ENCODE data around the gene NCOA1. TPM values are rescaled to one million over a fixed set of nuclear protein-coding genes. Genes with fewer than 3 reads are reported as not detected.

NCOA1 gene
- total RNA-seq (51.7 and 53.9 TPM in 2 replicates), polyA plus RNA-seq (32.5 and 39.0 TPM in 2 replicates)

- H3K79me2 ChIP-seq, result peaks cover 44% of the 10 kb centered on the region
- peak; percentile 94 for DNase-seq (ENCODE audit: low spot score)
- 1% methylated on average over 39 of the region's 113 CpGs for WGBS (ENCODE audit: low lambda C conversion rate, missing lambda C conversion rate)
- H3K27ac ChIP-seq, result peak within 1 kb of the TSS; percentile 97
- H3K27me3 ChIP-seq, result no peaks in the 10 kb centered on the region
- H3K4me3 ChIP-seq, result peak within 1 kb of the TSS; percentile 86
- H2AFZ ChIP-seq, result peak within 1 kb of the TSS; percentile 85
- no peaks in the 10 kb centered on the region for H3K9me3 ChIP-seq (ENCODE audit: low read depth)
- H4K20me1 ChIP-seq (ENCODE audit: insufficient read depth, poor library complexity, severe bottlenecking), result peaks cover 36% of the 10 kb centered on the region
- H3K4me2 ChIP-seq, result peak within 1 kb of the TSS; percentile 95
- peaks cover 22% of the 10 kb centered on the region for H3K4me1 ChIP-seq (ENCODE audit: insufficient read depth)
- H3K9me2 ChIP-seq (replicated peaks; ENCODE audit: insufficient read depth), result no peaks in the 10 kb centered on the region
- TF ChIP-seq, protein P1, sequence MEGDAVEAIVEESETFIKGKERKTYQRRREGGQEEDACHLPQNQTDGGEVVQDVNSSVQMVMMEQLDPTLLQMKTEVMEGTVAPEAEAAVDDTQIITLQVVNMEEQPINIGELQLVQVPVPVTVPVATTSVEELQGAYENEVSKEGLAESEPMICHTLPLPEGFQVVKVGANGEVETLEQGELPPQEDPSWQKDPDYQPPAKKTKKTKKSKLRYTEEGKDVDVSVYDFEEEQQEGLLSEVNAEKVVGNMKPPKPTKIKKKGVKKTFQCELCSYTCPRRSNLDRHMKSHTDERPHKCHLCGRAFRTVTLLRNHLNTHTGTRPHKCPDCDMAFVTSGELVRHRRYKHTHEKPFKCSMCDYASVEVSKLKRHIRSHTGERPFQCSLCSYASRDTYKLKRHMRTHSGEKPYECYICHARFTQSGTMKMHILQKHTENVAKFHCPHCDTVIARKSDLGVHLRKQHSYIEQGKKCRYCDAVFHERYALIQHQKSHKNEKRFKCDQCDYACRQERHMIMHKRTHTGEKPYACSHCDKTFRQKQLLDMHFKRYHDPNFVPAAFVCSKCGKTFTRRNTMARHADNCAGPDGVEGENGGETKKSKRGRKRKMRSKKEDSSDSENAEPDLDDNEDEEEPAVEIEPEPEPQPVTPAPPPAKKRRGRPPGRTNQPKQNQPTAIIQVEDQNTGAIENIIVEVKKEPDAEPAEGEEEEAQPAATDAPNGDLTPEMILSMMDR (IDR thresholded peaks at IDR 0.05; ENCODE audit: poor library complexity), result peak; percentile 6
- TF ChIP-seq EZH2 (IDR thresholded peaks at IDR 0.05; ENCODE audit: borderline replicate concordance), result no peak
- no peaks in the 10 kb centered on the region for H3K36me3 ChIP-seq (replicated peaks; ENCODE audit: insufficient read depth, low read depth)
Measured at GRCh38 chr2:24490690-24491541, at the start of gene NCOA1. TSS of gene NCOA1 (plus strand) at chr2:24491254. CDS start at chr2:24658678, 167,424 bp downstream.

DNA sequence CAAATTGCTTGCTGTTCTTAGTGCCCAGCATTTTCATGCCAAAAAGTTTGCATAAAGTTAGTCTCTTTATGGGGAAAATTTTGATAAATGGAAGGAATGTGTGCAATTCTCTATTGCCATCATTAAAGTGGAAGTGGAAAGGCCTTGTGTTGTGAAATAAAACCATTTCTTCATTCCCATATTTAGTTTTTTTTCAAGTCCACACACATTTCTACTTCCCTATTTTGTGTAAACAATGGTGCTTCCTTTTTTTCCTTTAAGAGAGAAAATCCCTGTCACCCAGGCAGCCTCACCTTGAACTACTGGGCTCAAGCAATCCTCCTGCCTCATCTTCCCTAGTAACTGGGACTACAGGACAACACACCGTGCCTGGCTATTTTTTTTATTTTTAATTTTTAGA lies 42.3 kb upstream of the NCOA1 start:
- no peaks in the 10 kb centered on the region for H3K9me3 ChIP-seq (ENCODE audit: low read depth)
- H3K27me3 ChIP-seq, result no peaks in the 10 kb centered on the region
- H3K9me2 ChIP-seq (replicated peaks; ENCODE audit: insufficient read depth), result no peaks in the 10 kb centered on the region
- H3K36me3 ChIP-seq (replicated peaks; ENCODE audit: insufficient read depth, low read depth), result no peaks in the 10 kb centered on the region
- no peaks in the 10 kb centered on the region for H4K20me1 ChIP-seq (ENCODE audit: insufficient read depth, poor library complexity, severe bottlenecking)
- no peaks in the 10 kb centered on the region for H3K4me1 ChIP-seq (ENCODE audit: insufficient read depth)
- no peak overlapping the region for H2AFZ ChIP-seq
- no peak for DNase-seq (ENCODE audit: low spot score)
- TF ChIP-seq EZH2 (IDR thresholded peaks at IDR 0.05; ENCODE audit: borderline replicate concordance) (no peak), EZH2phosphoT487 (IDR thresholded peaks at IDR 0.05; ENCODE audit: low read depth, severe bottlenecking, unreplicated experiment) (no peak)
- TF ChIP-seq, protein P1 (IDR thresholded peaks at IDR 0.05; ENCODE audit: poor library complexity), result no peak
- H3K79me2 ChIP-seq, result no peaks in the 10 kb centered on the region
- WGBS (ENCODE audit: low lambda C conversion rate, missing lambda C conversion rate), result 83% methylated on average over 1 of the region's 1 CpG
- H3K27ac ChIP-seq, result no peak overlapping the region
- no peak overlapping the region for H3K4me3 ChIP-seq
- H3K4me2 ChIP-seq, result no peak overlapping the region

GRCh38 chr2:24449344-24449743 lies 41.7 kb upstream of the NCOA1 start:
- Histone ChIP-seq H3K9me3 (ENCODE audit: low read depth) (no peaks in the 10 kb centered on the region), H3K79me2 (no peaks in the 10 kb centered on the region), H3K4me2 (no peak overlapping the region), H3K4me3 (no peak overlapping the region), H4K20me1 (ENCODE audit: insufficient read depth, poor library complexity, severe bottlenecking) (no peaks in the 10 kb centered on the region), H3K4me1 (ENCODE audit: insufficient read depth) (no peaks in the 10 kb centered on the region), H2AFZ (no peak overlapping the region), H3K27ac (no peak overlapping the region), H3K27me3 (no peaks in the 10 kb centered on the region), H3K36me3 (replicated peaks; ENCODE audit: insufficient read depth, low read depth) (no peaks in the 10 kb centered on the region), H3K9me2 (replicated peaks; ENCODE audit: insufficient read depth) (no peaks in the 10 kb centered on the region)
- TF ChIP-seq, protein P1 (IDR thresholded peaks at IDR 0.05; ENCODE audit: poor library complexity), result no peak
- no peak for TF ChIP-seq EZH2 (IDR thresholded peaks at IDR 0.05; ENCODE audit: borderline replicate concordance)
- TF ChIP-seq EZH2phosphoT487 (IDR thresholded peaks at IDR 0.05; ENCODE audit: low read depth, severe bottlenecking, unreplicated experiment), result no peak
- no peak for DNase-seq (ENCODE audit: low spot score)
- WGBS (ENCODE audit: low lambda C conversion rate, missing lambda C conversion rate), result 54% methylated on average over 1 of the region's 1 CpG
